ENCODE data around the gene KLHL6. TPM values are rescaled to one million over a fixed set of nuclear protein-coding genes. Genes with fewer than 3 reads are reported as not detected.

The KLHL6 gene
- total RNA-seq, 1 experiment from 2014 or later = 0.11 TPM

GRCh38 chr3:183494341-183494740 lies 61.2 kb downstream of the KLHL6 start:
- no peak for TF ChIP-seq NR3C1 (CRISPR knock-in tag; conservative IDR thresholded peaks at IDR 0.05; ENCODE audit: low read depth)
- no peak for TF ChIP-seq GTF2I (CRISPR knock-in tag; conservative IDR thresholded peaks at IDR 0.05)
- H3K4me1 Mint-ChIP-seq = peaks cover 33% of the 10 kb centered on the region
- no peaks in the 10 kb centered on the region for H3K36me3 Mint-ChIP-seq
- ChIA-PET CTCF (interaction anchor here (2.1 kb wide), 1 partner anchor 14 kb away, joined by 8 read pairs; no protein-coding TSS in a partner anchor), POLR2A (no interaction called here)
- no peaks in the 10 kb centered on the region for H3K27me3 Mint-ChIP-seq (ENCODE audit: low read depth)
- no peaks in the 10 kb centered on the region for H3K9me3 Mint-ChIP-seq
- DNase-seq (ENCODE audit: low spot score) = no peak
- no peak overlapping the region for H3K27ac Mint-ChIP-seq
- H3K4me3 Mint-ChIP-seq = no peak overlapping the region
- no peak for ATAC-seq

GRCh38 chr3:183493296-183494045 lies 62.0 kb downstream of the KLHL6 start:
- Mint-ChIP-seq H3K9me3 (no peaks in the 10 kb centered on the region), H3K27ac (no peak overlapping the region), H3K27me3 (ENCODE audit: low read depth) (peaks cover 2% of the 10 kb centered on the region), H3K36me3 (no peaks in the 10 kb centered on the region), H3K4me1 (peaks cover 38% of the 10 kb centered on the region), H3K4me3 (no peak overlapping the region)
- no peak for ATAC-seq
- no peak for TF ChIP-seq MYBL2 (CRISPR knock-in tag; IDR thresholded peaks at IDR 0.05)
- TF ChIP-seq CREM (CRISPR knock-in tag; IDR thresholded peaks at IDR 0.05) = no peak
- TF ChIP-seq OVOL2 (CRISPR knock-in tag; IDR thresholded peaks at IDR 0.05; ENCODE audit: borderline replicate concordance) = no peak
- no peak for TF ChIP-seq FOXK1 (CRISPR knock-in tag; IDR thresholded peaks at IDR 0.05)
- no peak for TF ChIP-seq KAT7 (CRISPR knock-in tag; IDR thresholded peaks at IDR 0.05; ENCODE audit: borderline replicate concordance)
- TF ChIP-seq EMX1 (CRISPR knock-in tag; IDR thresholded peaks at IDR 0.05) = no peak
- TF ChIP-seq ZNF317 (CRISPR knock-in tag; IDR thresholded peaks at IDR 0.05; ENCODE audit: borderline replicate concordance, low read depth) = no peak
- ChIA-PET POLR2A (no interaction called here), CTCF (interaction anchor here (0.8 to 2.1 kb wide), 3 partner anchors 14 to 392 kb away, joined by 3 to 9 read pairs (median 8); partner anchors contain the start of gene PARL)
- DNase-seq (ENCODE audit: low spot score) = no peak

- POLR2A ChIA-PET = no interaction called here
- CTCF ChIA-PET = interaction anchor here (0.5 to 0.9 kb wide), 4 partner anchors 11 to 392 kb away, joined by 3 to 9 read pairs (median 4); partner anchors contain the start of gene PARL
- Mint-ChIP-seq H3K4me3 (no peak overlapping the region), H3K27ac (no peak overlapping the region), H3K36me3 (no peaks in the 10 kb centered on the region), H3K27me3 (ENCODE audit: low read depth) (peaks cover 4% of the 10 kb centered on the region), H3K9me3 (no peaks in the 10 kb centered on the region), H3K4me1 (peaks cover 44% of the 10 kb centered on the region)
- ATAC-seq (no peak), DNase-seq (ENCODE audit: low spot score) (no peak)
- TF ChIP-seq EMX1 (CRISPR knock-in tag; IDR thresholded peaks at IDR 0.05) (no peak), ZNF317 (CRISPR knock-in tag; IDR thresholded peaks at IDR 0.05; ENCODE audit: borderline replicate concordance, low read depth) (no peak), SOX15 (CRISPR knock-in tag; IDR thresholded peaks at IDR 0.05) (no peak), NR3C1 (CRISPR knock-in tag; conservative IDR thresholded peaks at IDR 0.05; ENCODE audit: low read depth) (no peak), ZMAT4 (CRISPR knock-in tag; IDR thresholded peaks at IDR 0.05) (no peak), AR (CRISPR knock-in tag; IDR thresholded peaks at IDR 0.05) (no peak), CREB1 (CRISPR knock-in tag; IDR thresholded peaks at IDR 0.05) (no peak), ZNF671 (CRISPR knock-in tag; IDR thresholded peaks at IDR 0.05) (no peak), ZBTB21 (CRISPR knock-in tag; IDR thresholded peaks at IDR 0.05; ENCODE audit: borderline replicate concordance) (no peak), E2F5 (CRISPR knock-in tag; IDR thresholded peaks at IDR 0.05) (no peak), USF1 (CRISPR knock-in tag; IDR thresholded peaks at IDR 0.05) (no peak), CDX4 (CRISPR knock-in tag; IDR thresholded peaks at IDR 0.05; ENCODE audit: borderline replicate concordance) (no peak), NR1H2 (CRISPR knock-in tag; IDR thresholded peaks at IDR 0.05) (no peak), MAX (CRISPR knock-in tag; IDR thresholded peaks at IDR 0.05) (no peak), AFF4 (CRISPR knock-in tag; IDR thresholded peaks at IDR 0.05; ENCODE audit: borderline replicate concordance) (no peak)
Measured at GRCh38 chr3:183492849-183493179, 62.7 kb downstream of the KLHL6 start.
